ENCODE results near the gene NFATC3. TPM values are rescaled to one million over a fixed set of nuclear protein-coding genes. Genes with fewer than 3 reads are reported as not detected.

NFATC3 gene
- polyA plus RNA-seq, 3 donors = 14.3 to 21.8 (median 15.8) TPM

- Mint-ChIP-seq H3K27me3 (ENCODE audit: low read depth in 3 of 3) (no peaks in the 10 kb centered on the region), H3K36me3 (peaks cover 36 to 49% of the 10 kb centered on the region in 2 donors), H3K4me3 (no peak overlapping the region), H3K27ac (peak overlapping the region in 2 of 7 donors; percentile 30 to 55), H3K9me3 (no peaks in the 10 kb centered on the region), H3K4me1 (peaks cover 6% of the 10 kb centered on the region)
- no peak overlapping the region for H3K27ac ChIP-seq (ENCODE audit: low read depth in 1 of 2, low read length in 2 of 2)
- H3K4me2 ChIP-seq (replicated peaks; ENCODE audit: extremely low read depth, low read length, poor library complexity, severe bottlenecking) = no peak overlapping the region
- no CpG with 5 or more reads among the region's 6 CpGs for WGBS (ENCODE audit: insufficient coverage)
- intact Hi-C loops (cut with micrococcal nuclease) = loop anchor here in 1 of 2 donors (10.0 kb wide), 1 partner anchor 545 kb away; no protein-coding TSS in a partner anchor
- H2AFZ ChIP-seq (ENCODE audit: insufficient read depth, low read depth, low read length, poor library complexity, severe bottlenecking) = no peak overlapping the region
- H3K79me2 ChIP-seq (ENCODE audit: insufficient read depth, low read length) = peaks cover 2% of the 10 kb centered on the region
- peaks cover 12% of the 10 kb centered on the region for H4K20me1 ChIP-seq (ENCODE audit: insufficient read depth, low read length)
- no peaks in the 10 kb centered on the region for H3K4me1 ChIP-seq (ENCODE audit: control insufficient read depth in 1 of 2, insufficient read depth in 2 of 2, low read length in 2 of 2)
- peaks cover 15 to 54% of the 10 kb centered on the region in 2 donors for H3K36me3 ChIP-seq (replicated peaks in 1 of 2; ENCODE audit: control insufficient read depth in 1 of 2, insufficient read depth in 2 of 2, low read length in 2 of 2)
- no peaks in the 10 kb centered on the region for H3K9me3 ChIP-seq (replicated peaks in 1 of 2; ENCODE audit: control insufficient read depth in 1 of 2, insufficient read depth in 1 of 2, low read length in 2 of 2)
- no peaks in the 10 kb centered on the region for H3K27me3 ChIP-seq (ENCODE audit: control insufficient read depth in 2 of 2, insufficient read depth in 2 of 2, low read length in 2 of 2)
- no peak for DNase-seq
- H3K4me3 ChIP-seq (replicated peaks in 1 of 3; ENCODE audit: low read depth in 2 of 3, low read length in 3 of 3) = no peak overlapping the region
- no peak overlapping the region for H3K9ac ChIP-seq (ENCODE audit: insufficient read depth, low read length, poor library complexity, severe bottlenecking)
- no peak for TF ChIP-seq CTCF (IDR thresholded peaks at IDR 0.05)
Observed at GRCh38 chr16:68219725-68220351, 134.7 kb downstream of the NFATC3 start.

- no peaks in the 10 kb centered on the region for H3K9me3 Mint-ChIP-seq
- peaks cover 32 to 55% of the 10 kb centered on the region in 2 donors for H3K36me3 Mint-ChIP-seq
- Histone ChIP-seq H3K4me2 (replicated peaks; ENCODE audit: extremely low read depth, low read length, poor library complexity, severe bottlenecking) (no peak overlapping the region), H2AFZ (ENCODE audit: insufficient read depth, low read depth, low read length, poor library complexity, severe bottlenecking) (no peak overlapping the region), H3K9ac (ENCODE audit: insufficient read depth, low read length, poor library complexity, severe bottlenecking) (no peak overlapping the region), H3K9me3 (replicated peaks in 1 of 2; ENCODE audit: control insufficient read depth in 1 of 2, insufficient read depth in 1 of 2, low read length in 2 of 2) (no peaks in the 10 kb centered on the region), H3K36me3 (replicated peaks in 1 of 2; ENCODE audit: control insufficient read depth in 1 of 2, insufficient read depth in 2 of 2, low read length in 2 of 2) (peaks cover 31 to 64% of the 10 kb centered on the region in 2 donors), H3K79me2 (ENCODE audit: insufficient read depth, low read length) (no peaks in the 10 kb centered on the region), H3K4me1 (ENCODE audit: control insufficient read depth in 1 of 2, insufficient read depth in 2 of 2, low read length in 2 of 2) (no peaks in the 10 kb centered on the region), H3K4me3 (replicated peaks in 1 of 3; ENCODE audit: low read depth in 2 of 3, low read length in 3 of 3) (no peak overlapping the region), H3K27ac (ENCODE audit: low read depth in 1 of 2, low read length in 2 of 2) (no peak overlapping the region), H4K20me1 (ENCODE audit: insufficient read depth, low read length) (peaks cover 13% of the 10 kb centered on the region), H3K27me3 (ENCODE audit: control insufficient read depth in 2 of 2, insufficient read depth in 2 of 2, low read length in 2 of 2) (no peaks in the 10 kb centered on the region)
- TF ChIP-seq CTCF (IDR thresholded peaks at IDR 0.05) = no peak
- H3K27me3 Mint-ChIP-seq (ENCODE audit: low read depth in 3 of 3) = peaks cover 0 to 2% (median 0%) of the 10 kb centered on the region in 3 donors
- no CpG with 5 or more reads among the region's 1 CpG for WGBS (ENCODE audit: insufficient coverage)
- H3K4me3 Mint-ChIP-seq = no peak overlapping the region
- intact Hi-C loops (cut with micrococcal nuclease) = loop anchor here in 1 of 2 donors (10.0 kb wide), 1 partner anchor 548 kb away; no protein-coding TSS in a partner anchor
- no peak overlapping the region for H3K27ac Mint-ChIP-seq
- H3K4me1 Mint-ChIP-seq = no peaks in the 10 kb centered on the region
- no peak for DNase-seq
Observed at GRCh38 chr16:68223072-68223471, 137.9 kb downstream of the NFATC3 start.

All from CD14-positive monocyte (primary cell).